IMR-90 (cell line): ENCODE data around the gene GSS.
"Not testable (repeated sequence)": the region's sequence is repeated elsewhere in the genome, so short reads cannot be mapped to it uniquely, and the experiment has no call there.

Experiments
- CEBPB ChIP-seq: IDR thresholded peaks from 2 replicates; pipeline ENCODE4 v1.6.1; 2012; ENCODE audit warnings: low read depth, low read length, improper control_type of control experiment
- CTCF ChIP-seq: conservative IDR thresholded peaks from 2 replicates; pipeline ENCODE4 v1.5.1; 2012; ENCODE audit warnings: mild to moderate bottlenecking, low read depth, low read length, improper control_type of control experiment
- MXI1 ChIP-seq: IDR thresholded peaks from 2 replicates; pipeline ENCODE4 v1.6.1; 2012; ENCODE audit warnings: low read depth, mild to moderate bottlenecking, low read length, moderate library complexity, borderline replicate concordance
- POLR2A ChIP-seq: IDR thresholded peaks from 2 replicates; pipeline ENCODE4 v1.6.1; 2012; ENCODE audit warnings: mild to moderate bottlenecking, low read depth, low read length
- RFX5 ChIP-seq: IDR thresholded peaks from 2 replicates; pipeline ENCODE4 v1.8.0; 2012; ENCODE audit warnings: low read depth, mild to moderate bottlenecking, low read length, moderate library complexity
- USF2 ChIP-seq: fragments of 150-350 bp; IDR thresholded peaks from 2 replicates; pipeline ENCODE4 v1.6.1; 2017; ENCODE audit warnings: mild to moderate bottlenecking, antibody characterized with exemption, low read length, low read depth

GRCh38 chr20:34898129-34898528 is 57.5 kb downstream of the GSS start:
- TF ChIP-seq POLR2A, CTCF, RFX5, USF2, MXI1, CEBPB: not testable (repeated sequence)
